Adrenal gland (tissue), 5 donors: ENCODE measurements around the gene ADAMTS7.
"Not testable (repeated sequence)": the region's sequence is repeated elsewhere in the genome, so short reads cannot be mapped to it uniquely, and the experiment has no call there.

ENCODE experiments used
- POLR2A ChIP-seq, 2 donors: fragments of 450-650 bp; IDR thresholded peaks; one replicate each; pipeline ENCODE4 v1.6.1; 2017; ENCODE audit warnings: antibody characterized with exemption in 2 of 2, mild to moderate bottlenecking in 2 of 2, moderate library complexity in 1 of 2
- TF ChIP-seq, protein P1 (sequence below), 6 experiments: fragments of 450-650 bp in 4 of 6; fragments of 200-600 bp in 2 of 6; sonication (generic) in 1 of 6; IDR thresholded peaks; 1 replicate in 5 of 6; 2 replicates in 1 of 6; pipeline versions ENCODE4 v1.5.1 to v1.8.0; 2016 to 2021; ENCODE audit warnings: antibody characterized with exemption in 6 of 6, mild to moderate bottlenecking in 2 of 6, moderate library complexity in 1 of 6
- donor health status: DM: no; HTN: no; CAD: no.

GRCh38 chr15:78719819-78720450 is 91.3 kb downstream of the ADAMTS7 start:
- TF ChIP-seq, protein P1, sequence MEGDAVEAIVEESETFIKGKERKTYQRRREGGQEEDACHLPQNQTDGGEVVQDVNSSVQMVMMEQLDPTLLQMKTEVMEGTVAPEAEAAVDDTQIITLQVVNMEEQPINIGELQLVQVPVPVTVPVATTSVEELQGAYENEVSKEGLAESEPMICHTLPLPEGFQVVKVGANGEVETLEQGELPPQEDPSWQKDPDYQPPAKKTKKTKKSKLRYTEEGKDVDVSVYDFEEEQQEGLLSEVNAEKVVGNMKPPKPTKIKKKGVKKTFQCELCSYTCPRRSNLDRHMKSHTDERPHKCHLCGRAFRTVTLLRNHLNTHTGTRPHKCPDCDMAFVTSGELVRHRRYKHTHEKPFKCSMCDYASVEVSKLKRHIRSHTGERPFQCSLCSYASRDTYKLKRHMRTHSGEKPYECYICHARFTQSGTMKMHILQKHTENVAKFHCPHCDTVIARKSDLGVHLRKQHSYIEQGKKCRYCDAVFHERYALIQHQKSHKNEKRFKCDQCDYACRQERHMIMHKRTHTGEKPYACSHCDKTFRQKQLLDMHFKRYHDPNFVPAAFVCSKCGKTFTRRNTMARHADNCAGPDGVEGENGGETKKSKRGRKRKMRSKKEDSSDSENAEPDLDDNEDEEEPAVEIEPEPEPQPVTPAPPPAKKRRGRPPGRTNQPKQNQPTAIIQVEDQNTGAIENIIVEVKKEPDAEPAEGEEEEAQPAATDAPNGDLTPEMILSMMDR (IDR thresholded peaks at IDR 0.05): not testable (repeated sequence)
- TF ChIP-seq POLR2A (IDR thresholded peaks at IDR 0.05): not testable (repeated sequence)
